ENCODE measurements around the gene SNAPC2.
"Not testable (repeated sequence)": the region's sequence is repeated elsewhere in the genome, so short reads cannot be mapped to it uniquely, and the experiment has no call there.

Gene SNAPC2

GRCh38 chr19:7910321-7911161 is 9.6 kb upstream of the SNAPC2 start:
- no peak for DNase-seq

- no peak for DNase-seq
Observed at GRCh38 chr19:7911508-7912143, 8.5 kb upstream of the SNAPC2 start.

- DNase-seq: no peak
Observed at GRCh38 chr19:7912144-7912696, 7.9 kb upstream of the SNAPC2 start.

GRCh38 chr19:7912697-7913564 is 7.2 kb upstream of the SNAPC2 start:
- no peak for DNase-seq

GRCh38 chr19:7913652-7914051 is 6.5 kb upstream of the SNAPC2 start:
- no peak for DNase-seq

- no peak for DNase-seq
Observed at GRCh38 chr19:7914099-7914498, 6.0 kb upstream of the SNAPC2 start.

GRCh38 chr19:7914598-7915045 is 5.5 kb upstream of the SNAPC2 start, which contains the start of gene TGFBR3L:
Gene TGFBR3L, plus strand, starts transcription at chr19:7914830.
- DNase-seq: no peak

GRCh38 chr19:7915250-7916102 is 4.7 kb upstream of the SNAPC2 start:
- DNase-seq: no peak

GRCh38 chr19:7916103-7916954 is 3.8 kb upstream of the SNAPC2 start:
- peak; percentile 57 for DNase-seq

- no peak for DNase-seq
Observed at GRCh38 chr19:7916955-7917266, 3.2 kb upstream of the SNAPC2 start.

GRCh38 chr19:7917267-7918061 is 2.7 kb upstream of the SNAPC2 start:
- DNase-seq: peak; percentile 83

GRCh38 chr19:7918062-7918614 is 2.0 kb upstream of the SNAPC2 start:
- not testable (repeated sequence) for DNase-seq

GRCh38 chr19:7918615-7919421 is 1.3 kb upstream of the SNAPC2 start:
- no peak for DNase-seq

- peak; percentile 100 for DNase-seq
Observed at GRCh38 chr19:7920519-7921301, 572 bp downstream of the SNAPC2 start.

GRCh38 chr19:7921302-7921966 is 1.3 kb downstream of the SNAPC2 start:
- DNase-seq: no peak

- DNase-seq: no peak
Observed at GRCh38 chr19:7921967-7922835, 2.1 kb downstream of the SNAPC2 start.

- no peak for DNase-seq
Observed at GRCh38 chr19:7922836-7923195, 2.7 kb downstream of the SNAPC2 start.

All from hematopoietic multipotent progenitor cell treated with erythropoietin and hydrocortisone succinate and interleukin-3 and kit ligand, for 6 days (in vitro differentiated cells).